H1 (cell line): ENCODE data around the gene LPO. TPM values are rescaled to one million over a fixed set of nuclear protein-coding genes. Genes with fewer than 3 reads are reported as not detected.

Source experiments
- CTCF ChIA-PET: fragments of 300-600 bp; sonication (Branson Sonifier 250); formaldehyde crosslinking; loops from one replicate; lab custom pipeline; 2021; ENCODE audit not compliant: partially characterized antibody; lab: Charles Lee
- POLR2A ChIA-PET: fragments of 300-600 bp; sonication (Branson Sonifier 250); formaldehyde crosslinking; loops from one replicate; lab custom pipeline; 2021; ENCODE audit warnings: inconsistent platforms; ENCODE audit not compliant: partially characterized antibody; lab: Charles Lee
- DNase-seq, 2 experiments: peaks; one replicate each; pipeline versions ENCODE4 v3.0.0 to v3.0.0-alpha.2; 2010 to 2022; ENCODE audit warnings: low spot score in 2 of 2, low read depth in 1 of 2, mixed read lengths in 1 of 2
- FAIRE-seq: peaks from 2 replicates; lab custom pipeline; 2011; peaks lifted over from hg19 to GRCh38; lab: Jason Lieb, UNC
- H2AFZ ChIP-seq: 2 replicates; pipeline ENCODE4 v1.8.1; 2012; ENCODE audit warnings: low read length, inconsistent platforms
- H2AK5ac ChIP-seq: 2 replicates; pipeline ENCODE4 v1.6.1; 2013; ENCODE audit warnings: low read depth, low read length
- H2BK120ac ChIP-seq: replicated peaks from 2 replicates; pipeline ENCODE3; 2013; ENCODE audit warnings: low read depth, low read length, inconsistent platforms
- H2BK12ac ChIP-seq: 2 replicates; pipeline ENCODE4 v1.6.1; 2013; ENCODE audit warnings: low read depth, low read length
- H2BK15ac ChIP-seq: 2 replicates; pipeline ENCODE4 v1.6.1; 2013; ENCODE audit warnings: low read length
- H2BK20ac ChIP-seq: 2 replicates; pipeline ENCODE4 v1.6.1; 2013; ENCODE audit warnings: low read length
- H2BK5ac ChIP-seq: 2 replicates; pipeline ENCODE4 v1.6.1; 2013; ENCODE audit warnings: low read depth, low read length
- H3K14ac ChIP-seq: 2 replicates; pipeline ENCODE4 v1.6.1; 2013; ENCODE audit warnings: inconsistent platforms; ENCODE audit not compliant: insufficient read length
- H3K18ac ChIP-seq: 2 replicates; pipeline ENCODE4 v1.6.1; 2013; ENCODE audit warnings: low read length; ENCODE audit errors: extremely low read depth
- H3K23ac ChIP-seq: 2 replicates; pipeline ENCODE4 v1.6.1; 2013; ENCODE audit warnings: inconsistent platforms; ENCODE audit not compliant: insufficient read length
- H3K23me2 ChIP-seq: 2 replicates; pipeline ENCODE4 v1.6.1; 2013; ENCODE audit warnings: low read depth, low read length
- H3K27ac ChIP-seq: 2 replicates; pipeline ENCODE4 v1.6.1; 2011; ENCODE audit warnings: low read depth, low read length, inconsistent platforms
- H3K27me3 ChIP-seq, 4 experiments: replicated peaks in 1 of 4; 1 replicate in 1 of 4; 2 replicates in 3 of 4; pipeline versions ENCODE4 v1.6.1 to v1.8.1; 2011 to 2013; ENCODE audit warnings: low read length in 3 of 4, mild to moderate bottlenecking in 3 of 4, inconsistent platforms in 2 of 4, mixed read lengths in 2 of 4, moderate library complexity in 1 of 4; ENCODE audit not compliant: control insufficient read depth in 3 of 4, insufficient read depth in 3 of 4; ENCODE audit errors: extremely low read depth in 1 of 4
- H3K36me3 ChIP-seq, 4 experiments: 2 replicates each; pipeline versions ENCODE4 v1.6.1 to v1.8.1; 2011 to 2013; ENCODE audit warnings: mild to moderate bottlenecking in 4 of 4, low read length in 3 of 4, moderate library complexity in 2 of 4, control low read depth in 1 of 4, inconsistent platforms in 1 of 4; ENCODE audit not compliant: insufficient read depth in 4 of 4, control insufficient read depth in 2 of 4
- H3K4ac ChIP-seq: replicated peaks from 2 replicates; pipeline ENCODE3; 2013; ENCODE audit warnings: low read length, low read depth, mixed read lengths, inconsistent platforms; ENCODE audit not compliant: insufficient read length
- H3K4me1 ChIP-seq, 4 experiments: replicated peaks in 1 of 4; 1 replicate in 1 of 4; 2 replicates in 3 of 4; pipeline versions ENCODE4 v1.6.1 to v1.8.1; 2011 to 2013; ENCODE audit warnings: low read length in 3 of 4, inconsistent platforms in 2 of 4, mixed read lengths in 1 of 4; ENCODE audit not compliant: insufficient read depth in 4 of 4, control insufficient read depth in 3 of 4
- H3K4me2 ChIP-seq, 2 experiments: 2 replicates each; pipeline versions ENCODE4 v1.6.1 to v1.8.1; 2011 to 2013; ENCODE audit warnings: low read depth in 2 of 2, low read length in 2 of 2, control low read depth in 1 of 2, inconsistent platforms in 1 of 2, mild to moderate bottlenecking in 1 of 2; ENCODE audit not compliant: insufficient read depth in 1 of 2
- H3K4me3 ChIP-seq, 4 experiments: fragments of 200-600, 300-600 bp in 1 of 4; sonication (generic), shearing (Covaris generic), sonication (Bioruptor Twin) in 1 of 4; 2 replicates each; pipeline versions ENCODE4 v1.5.1 to v1.8.1; 2011 to 2016; ENCODE audit warnings: low read length in 4 of 4, low read depth in 3 of 4, control low read depth in 2 of 4, inconsistent platforms in 2 of 4, mild to moderate bottlenecking in 2 of 4, mixed read lengths in 1 of 4, moderate library complexity in 1 of 4; ENCODE audit not compliant: insufficient read depth in 2 of 4; ENCODE audit errors: extremely low read depth in 1 of 4
- H3K56ac ChIP-seq: replicated peaks from 2 replicates; pipeline ENCODE3; 2013; ENCODE audit warnings: low read depth, mild to moderate bottlenecking, mixed read lengths, low read length, inconsistent platforms; ENCODE audit not compliant: insufficient read length
- H3K79me1 ChIP-seq: 2 replicates; pipeline ENCODE4 v1.6.1; 2013; ENCODE audit warnings: low read depth, low read length, control low read depth
- H3K79me2 ChIP-seq, 2 experiments: 2 replicates each; pipeline versions ENCODE4 v1.6.1 to v1.8.1; 2012 to 2013; ENCODE audit warnings: low read length in 2 of 2, mild to moderate bottlenecking in 2 of 2, inconsistent platforms in 1 of 2; ENCODE audit not compliant: insufficient read depth in 2 of 2, control insufficient read depth in 1 of 2
- H3K9ac ChIP-seq, 4 experiments: replicated peaks in 1 of 4; 1 replicate in 1 of 4; 2 replicates in 3 of 4; pipeline versions ENCODE4 v1.6.1 to v1.8.1; 2011 to 2013; ENCODE audit warnings: low read depth in 3 of 4, low read length in 3 of 4, control low read depth in 2 of 4, mild to moderate bottlenecking in 2 of 4, moderate library complexity in 2 of 4, inconsistent platforms in 1 of 4; ENCODE audit errors: extremely low read depth in 1 of 4
- H3K9me3 ChIP-seq, 2 experiments: 2 replicates each; pipeline versions ENCODE4 v1.6.1 to v1.8.1; 2012 to 2013; ENCODE audit warnings: mild to moderate bottlenecking in 2 of 2, moderate library complexity in 2 of 2, control low read depth in 1 of 2, inconsistent platforms in 1 of 2, low read depth in 1 of 2, low read length in 1 of 2, mixed read lengths in 1 of 2; ENCODE audit not compliant: insufficient read depth in 2 of 2
- H4K20me1 ChIP-seq, 2 experiments: replicated peaks in 1 of 2; 2 replicates each; pipeline versions ENCODE3 to v1.8.1; 2011 to 2013; ENCODE audit warnings: inconsistent platforms in 2 of 2, low read length in 2 of 2, mild to moderate bottlenecking in 1 of 2; ENCODE audit not compliant: insufficient read depth in 2 of 2, control insufficient read depth in 1 of 2
- H4K5ac ChIP-seq: 2 replicates; pipeline ENCODE4 v1.6.1; 2013; ENCODE audit warnings: low read length, low read depth, mixed read lengths, inconsistent platforms; ENCODE audit not compliant: insufficient read length
- H4K8ac ChIP-seq: 2 replicates; pipeline ENCODE4 v1.8.0; 2013; ENCODE audit warnings: mild to moderate bottlenecking, moderate library complexity, low read length, inconsistent platforms; ENCODE audit not compliant: insufficient read depth; ENCODE audit errors: extremely low read depth
- H4K91ac ChIP-seq: replicated peaks from 2 replicates; pipeline ENCODE3; 2013; ENCODE audit warnings: low read length, mixed read lengths, inconsistent platforms; ENCODE audit not compliant: insufficient read length
- CEBPB ChIP-seq: IDR thresholded peaks from 2 replicates; pipeline ENCODE4 v1.6.1; 2012; ENCODE audit warnings: low read depth, low read length
- EP300 ChIP-seq, 2 experiments: IDR thresholded peaks; 1 replicate in 1 of 2; 2 replicates in 1 of 2; pipeline ENCODE4 v1.6.1; 2011 to 2012; ENCODE audit warnings: low read depth in 2 of 2, low read length in 2 of 2, mild to moderate bottlenecking in 2 of 2, borderline replicate concordance in 1 of 2, inconsistent platforms in 1 of 2, moderate library complexity in 1 of 2
- GABPA ChIP-seq: IDR thresholded peaks from 2 replicates; pipeline ENCODE4 v1.6.1; 2011; ENCODE audit warnings: mild to moderate bottlenecking, low read length, moderate library complexity, borderline replicate concordance; ENCODE audit not compliant: insufficient read depth
- RAD21 ChIP-seq, 2 experiments: IDR thresholded peaks in 1 of 2; conservative IDR thresholded peaks in 1 of 2; 2 replicates each; pipeline ENCODE4 v1.6.1; 2011; ENCODE audit warnings: low read depth in 2 of 2, low read length in 2 of 2, improper control_type of control experiment in 1 of 2, inconsistent platforms in 1 of 2, mild to moderate bottlenecking in 1 of 2, moderate library complexity in 1 of 2
- RBBP5 ChIP-seq: IDR thresholded peaks from 2 replicates; pipeline ENCODE4 v1.7.1; 2012; ENCODE audit warnings: low read depth, mild to moderate bottlenecking, inconsistent platforms, low read length, moderate library complexity, borderline replicate concordance
- SRF ChIP-seq: IDR thresholded peaks from 2 replicates; pipeline ENCODE4 v1.6.1; 2011; ENCODE audit warnings: mild to moderate bottlenecking, low read depth, low read length, moderate library complexity
- SUZ12 ChIP-seq: fragments of 200-600 bp; sonication (generic); IDR thresholded peaks from 2 replicates; pipeline ENCODE4 v1.6.1; 2012; ENCODE audit warnings: mild to moderate bottlenecking, inconsistent platforms, low read length, moderate library complexity, mixed read lengths
- WGBS, 2 experiments: shearing (Covaris generic) in 1 of 2; methylation state at CpG; one replicate each; pipeline versions ENCODE4 v1.1.6 to v1.1.7; 2013 to 2015; ENCODE audit warnings: low lambda C conversion rate in 2 of 2, mixed read lengths in 2 of 2, inconsistent platforms in 1 of 2, low coverage in 1 of 2, missing lambda C conversion rate in 1 of 2; ENCODE audit not compliant: insufficient replicate concordance in 2 of 2, insufficient coverage in 1 of 2, insufficient read length in 1 of 2; ENCODE audit errors: extremely low coverage in 1 of 2, missing lambda C conversion rate in 1 of 2; 5-methylcytosine and 5-hydroxymethylcytosine counted together
- polyA plus RNA-seq, 7 experiments: library from polyadenylated mRNA; depleted of rRNA in 3 of 7; stranded (reverse) in 5 of 7; unstranded in 2 of 7; fragments of >200 nt in 5 of 7; fragments of 200-250 nt in 2 of 7; gene quantifications; 1 replicate in 5 of 7; 2 replicates in 1 of 7; 4 replicates in 1 of 7; pipeline versions ENCODE4 v1.2.1 to v1.2.3, GENCODE V29; 2011 to 2013; ENCODE audit warnings: missing spikeins in 2 of 7, mixed read lengths in 2 of 7
- total RNA-seq: library from RNA; stranded (reverse); fragmentation: NEBNext Ultra II Directional; extraction: Animal tissue kit (Norgen Biotek cat#: 25700); gene quantifications from 2 replicates; pipeline ENCODE4 v1.2.1, GENCODE V29; 2021
- TF ChIP-seq, protein P1 (sequence below), 3 experiments: IDR thresholded peaks; 1 replicate in 2 of 3; 2 replicates in 1 of 3; pipeline versions ENCODE4 v1.5.1 to v1.6.1; 2011; ENCODE audit warnings: low read length in 3 of 3, mild to moderate bottlenecking in 3 of 3, inconsistent platforms in 2 of 3, low read depth in 1 of 3, moderate library complexity in 1 of 3; ENCODE audit not compliant: insufficient read depth in 1 of 3; ENCODE audit errors: control extremely low read depth in 1 of 3

LPO gene
- total and polyA plus RNA-seq, 2 of the 8 experiments (the other 6 are each of a cell fraction or from before 2014, with no cell fraction given) = 0.38 to 0.52 TPM

- Histone ChIP-seq H2AFZ (0 out of 2 replicates have a peak overlapping the region, but pooled peaks have one; percentile 80), H3K27ac (no peak overlapping the region), H3K79me1 (no peaks in the 10 kb centered on the region), H2BK12ac (no peak overlapping the region), H2BK15ac (no peak overlapping the region), H3K9ac (no peak overlapping the region), H3K4me2 (no peak overlapping the region), H3K4me3 (no peak overlapping the region), H3K56ac (no peak overlapping the region), H3K27me3 (no peaks in the 10 kb centered on the region; a peak in 1 of 7 replicates), H3K23me2 (no peaks in the 10 kb centered on the region), H4K20me1 (no peaks in the 10 kb centered on the region), H3K36me3 (no peaks in the 10 kb centered on the region), H4K8ac (peak overlapping the region; percentile 28; the same call in 1 of the 2 replicates), H4K91ac (no peak overlapping the region), H3K18ac (no peak overlapping the region), H3K4ac (no peak overlapping the region), H3K23ac (no peak overlapping the region), H3K9me3 (no peaks in the 10 kb centered on the region), H2AK5ac (no peak overlapping the region), H4K5ac (no peak overlapping the region), H3K4me1 (no peaks in the 10 kb centered on the region), H2BK120ac (no peak overlapping the region), H3K79me2 (no peaks in the 10 kb centered on the region), H2BK5ac (no peak overlapping the region), H2BK20ac (no peak overlapping the region), H3K14ac (no peak overlapping the region)
- FAIRE-seq (peak; percentile 69), DNase-seq (peak in 1 of 2 experiments; percentile 54)
- ChIA-PET CTCF (interaction anchor here (0.7 to 2.3 kb wide), 19 partner anchors 14 to 184 kb away, joined by 3 to 9 read pairs (median 3); no protein-coding TSS in a partner anchor), POLR2A (interaction anchor here (1.1 kb wide), 1 partner anchor 244 kb away, joined by 5 read pairs; the partner anchor contains the start of gene MTMR4)
- 92% methylated on average over 14 of the region's 15 CpGs; no CpG with 5 or more reads in 1 of the 2 experiments for WGBS, 2 experiments
- TF ChIP-seq SUZ12 (no peak), GABPA (no peak), SRF (no peak), RBBP5 (no peak), CEBPB (no peak), RAD21 (IDR thresholded peaks at IDR 0.05 in 1 of 2, conservative IDR thresholded peaks at IDR 0.05 in 1 of 2; ENCODE audit: low read depth in 2 of 2, low read length in 2 of 2) (peak in 1 of 2 experiments; percentile 36; a peak in 2 of 4 replicates), EP300 (IDR thresholded peaks at IDR 0.05; ENCODE audit: borderline replicate concordance in 1 of 2, low read depth in 2 of 2, low read length in 2 of 2) (no peak)
- TF ChIP-seq, protein P1, sequence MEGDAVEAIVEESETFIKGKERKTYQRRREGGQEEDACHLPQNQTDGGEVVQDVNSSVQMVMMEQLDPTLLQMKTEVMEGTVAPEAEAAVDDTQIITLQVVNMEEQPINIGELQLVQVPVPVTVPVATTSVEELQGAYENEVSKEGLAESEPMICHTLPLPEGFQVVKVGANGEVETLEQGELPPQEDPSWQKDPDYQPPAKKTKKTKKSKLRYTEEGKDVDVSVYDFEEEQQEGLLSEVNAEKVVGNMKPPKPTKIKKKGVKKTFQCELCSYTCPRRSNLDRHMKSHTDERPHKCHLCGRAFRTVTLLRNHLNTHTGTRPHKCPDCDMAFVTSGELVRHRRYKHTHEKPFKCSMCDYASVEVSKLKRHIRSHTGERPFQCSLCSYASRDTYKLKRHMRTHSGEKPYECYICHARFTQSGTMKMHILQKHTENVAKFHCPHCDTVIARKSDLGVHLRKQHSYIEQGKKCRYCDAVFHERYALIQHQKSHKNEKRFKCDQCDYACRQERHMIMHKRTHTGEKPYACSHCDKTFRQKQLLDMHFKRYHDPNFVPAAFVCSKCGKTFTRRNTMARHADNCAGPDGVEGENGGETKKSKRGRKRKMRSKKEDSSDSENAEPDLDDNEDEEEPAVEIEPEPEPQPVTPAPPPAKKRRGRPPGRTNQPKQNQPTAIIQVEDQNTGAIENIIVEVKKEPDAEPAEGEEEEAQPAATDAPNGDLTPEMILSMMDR (IDR thresholded peaks at IDR 0.05; ENCODE audit: control extremely low read depth in 1 of 3, insufficient read depth in 1 of 3, low read depth in 1 of 3, low read length in 3 of 3) = peak; percentile 46 to 65 (median 65)
Measured at GRCh38 chr17:58270476-58271215, 32.3 kb downstream of the LPO start.
